ENCODE data around the gene SLC25A45. TPM values are rescaled to one million over a fixed set of nuclear protein-coding genes. Genes with fewer than 3 reads are reported as not detected.
A peak's percentile ranks its signal among the peaks of the same experiment; 100 is the strongest.

The SLC25A45 gene
- total RNA-seq, 2 experiments from 2014 or later = 13.2 to 14.3 TPM

GRCh38 chr11:65377036-65377435 lies 5.4 kb downstream of the SLC25A45 start:
- H3K9me3 Mint-ChIP-seq (ENCODE audit: low read depth) = no peaks in the 10 kb centered on the region
- no peaks in the 10 kb centered on the region for H3K4me1 Mint-ChIP-seq
- no peaks in the 10 kb centered on the region for H3K27me3 Mint-ChIP-seq
- CTCF ChIA-PET = interaction anchor here (0.7 kb wide), 1 partner anchor 549 kb away, joined by 3 read pairs; no protein-coding TSS in a partner anchor
- ATAC-seq (no peak), DNase-seq (no peak)
- H3K36me3 Mint-ChIP-seq (ENCODE audit: low read depth) = no peaks in the 10 kb centered on the region
- H3K4me3 Mint-ChIP-seq = no peak overlapping the region
- H3K27ac Mint-ChIP-seq = no peak overlapping the region
- POLR2A ChIA-PET = no interaction called here
- intact Hi-C loops (cut with DNase I, micrococcal nuclease) = no loop called here

DNA sequence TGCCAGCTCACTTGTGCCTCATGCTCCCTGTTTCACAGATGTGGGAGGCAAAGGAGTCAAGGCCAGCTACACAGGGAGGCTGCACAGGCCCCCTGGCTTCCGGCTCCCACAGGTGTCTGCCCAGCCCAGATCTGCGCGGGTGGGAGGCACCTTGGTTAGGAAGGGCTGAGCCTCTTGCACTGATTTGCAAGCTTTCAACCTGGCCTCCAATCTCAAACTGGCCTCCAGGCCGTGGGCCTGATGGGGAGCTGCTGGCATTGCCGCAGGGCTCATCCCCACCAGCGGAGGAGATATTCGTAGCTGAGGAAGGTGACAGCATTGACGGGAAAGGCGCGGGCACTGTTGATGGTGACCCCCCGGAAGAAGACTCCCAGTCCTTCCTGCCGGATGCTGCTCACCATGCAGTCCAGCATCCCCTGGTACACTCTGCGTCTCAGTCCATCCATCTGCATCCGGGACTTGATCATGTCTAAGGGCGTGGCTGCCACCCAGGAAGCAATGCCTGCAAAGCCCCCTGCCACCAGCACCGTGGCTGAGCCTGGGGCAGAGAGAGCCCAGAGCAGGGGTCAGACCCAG lies 6.2 kb downstream of the SLC25A45 start:
- no peaks in the 10 kb centered on the region for H3K9me3 Mint-ChIP-seq (ENCODE audit: low read depth)
- H3K4me3 Mint-ChIP-seq = no peak overlapping the region
- intact Hi-C loops (cut with DNase I, micrococcal nuclease) = no loop called here
- ChIA-PET POLR2A (interaction anchor here (0.6 kb wide), 1 partner anchor 166 kb away, joined by 4 read pairs; no protein-coding TSS in a partner anchor), CTCF (interaction anchor here (0.6 to 1.0 kb wide), 3 partner anchors 13 to 182 kb away, joined by 3 read pairs; no protein-coding TSS in a partner anchor)
- ATAC-seq = no peak
- H3K4me1 Mint-ChIP-seq = no peaks in the 10 kb centered on the region
- no peak overlapping the region for H3K27ac Mint-ChIP-seq
- H3K36me3 Mint-ChIP-seq (ENCODE audit: low read depth) = no peaks in the 10 kb centered on the region
- no peak for DNase-seq
- H3K27me3 Mint-ChIP-seq = no peaks in the 10 kb centered on the region

DNA sequence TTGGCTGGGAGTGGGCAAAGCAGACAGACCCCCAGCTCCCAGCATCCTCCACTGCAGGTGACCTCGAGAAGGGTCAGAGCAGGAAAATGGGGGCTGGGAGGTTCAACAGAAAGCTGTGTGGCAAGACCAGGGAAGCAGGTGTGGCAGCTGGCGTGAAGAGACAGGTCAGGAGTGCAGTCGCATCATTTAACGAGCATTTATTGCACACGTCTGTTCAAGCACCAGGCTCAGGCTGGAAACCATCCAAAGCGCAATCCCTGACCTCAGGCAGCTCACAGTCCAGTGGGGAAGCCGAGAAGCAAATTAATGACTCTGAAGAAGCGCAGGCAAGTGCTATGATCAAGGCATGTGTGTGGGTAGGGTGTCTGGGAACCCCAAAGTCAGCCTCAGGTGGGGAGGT lies 7.4 kb downstream of the SLC25A45 start:
- ChIA-PET POLR2A (no interaction called here), CTCF (interaction anchor here (0.6 to 1.0 kb wide), 3 partner anchors 12 to 457 kb away, joined by 3 read pairs; no protein-coding TSS in a partner anchor)
- intact Hi-C loops (cut with DNase I, micrococcal nuclease) = no loop called here
- Mint-ChIP-seq H3K4me1 (no peaks in the 10 kb centered on the region), H3K9me3 (ENCODE audit: low read depth) (no peaks in the 10 kb centered on the region), H3K27me3 (no peaks in the 10 kb centered on the region), H3K36me3 (ENCODE audit: low read depth) (no peaks in the 10 kb centered on the region), H3K4me3 (no peak overlapping the region), H3K27ac (no peak overlapping the region)
- ATAC-seq (no peak), DNase-seq (no peak)

DNA sequence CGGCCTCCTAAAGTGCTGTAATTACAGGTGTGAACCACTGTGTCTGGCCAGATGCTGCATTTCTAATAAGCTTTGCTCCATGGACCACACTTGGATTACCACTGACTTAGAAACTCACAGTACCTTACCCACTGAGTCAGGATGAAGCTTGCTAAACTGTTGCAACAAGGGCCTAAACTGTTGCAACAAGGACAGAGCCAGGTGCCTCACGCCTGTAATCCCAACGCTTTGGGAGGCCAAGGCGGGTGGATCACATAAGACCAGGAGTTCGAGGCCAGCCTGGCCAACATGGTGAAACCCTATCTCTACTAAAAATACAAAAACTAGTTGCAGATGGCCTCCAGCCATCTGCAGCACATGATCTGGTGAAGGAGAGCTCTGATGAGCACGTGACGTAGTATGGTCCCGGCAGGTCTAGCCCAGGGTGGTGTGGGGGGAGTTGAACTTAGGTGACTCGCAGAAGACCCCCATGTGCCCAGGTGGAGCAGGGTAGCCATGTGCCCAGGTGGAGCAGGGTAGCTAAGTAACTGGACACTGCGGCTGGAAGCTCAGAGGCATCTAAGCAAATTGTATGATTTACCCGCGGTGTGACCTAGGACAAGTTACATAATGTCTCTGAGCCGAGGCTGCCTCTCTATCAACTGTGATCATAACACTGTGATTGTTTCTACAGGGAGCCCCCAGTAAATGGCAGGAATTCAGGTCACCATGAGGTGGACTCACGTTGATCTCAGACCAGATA lies 8.4 kb downstream of the SLC25A45 start:
- intact Hi-C loops (cut with DNase I, micrococcal nuclease) = no loop called here
- Mint-ChIP-seq H3K27ac (no peak overlapping the region), H3K4me1 (no peaks in the 10 kb centered on the region), H3K4me3 (no peak overlapping the region), H3K36me3 (ENCODE audit: low read depth) (no peaks in the 10 kb centered on the region), H3K27me3 (no peaks in the 10 kb centered on the region), H3K9me3 (ENCODE audit: low read depth) (no peaks in the 10 kb centered on the region)
- ChIA-PET POLR2A (interaction anchor here (1.2 kb wide), 1 partner anchor 98 kb away, joined by 3 read pairs; no protein-coding TSS in a partner anchor), CTCF (interaction anchor here (0.6 to 1.1 kb wide), 4 partner anchors 123 to 458 kb away, joined by 3 to 4 read pairs (median 3); no protein-coding TSS in a partner anchor)
- DNase-seq (no peak), ATAC-seq (no peak)

DNA sequence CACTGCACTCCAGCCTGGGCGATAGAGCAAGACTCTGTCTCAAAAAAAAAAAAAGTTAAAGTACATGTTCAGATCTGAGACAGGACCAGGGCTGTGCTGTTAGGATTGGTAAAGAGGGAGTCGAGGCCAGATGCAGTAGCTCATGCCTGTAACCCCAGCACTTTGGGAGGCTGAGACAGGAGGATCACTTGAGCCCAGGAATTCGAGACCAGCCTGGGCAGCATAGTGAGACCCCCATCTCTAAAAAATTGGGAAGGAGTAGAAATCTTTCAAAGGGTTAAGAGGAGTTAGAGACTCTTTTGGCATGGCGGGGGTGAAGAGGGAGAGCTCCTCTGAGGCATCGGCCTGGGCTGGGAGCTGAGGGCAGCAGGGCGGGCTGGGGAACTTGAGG lies 11.8 kb downstream of the SLC25A45 start:
- ChIA-PET CTCF (interaction anchor here (0.8 to 1.5 kb wide), 3 partner anchors 40 to 138 kb away, joined by 3 to 4 read pairs (median 4); no protein-coding TSS in a partner anchor), POLR2A (no interaction called here)
- no peak for DNase-seq
- Mint-ChIP-seq H3K4me1 (no peaks in the 10 kb centered on the region), H3K4me3 (no peak overlapping the region), H3K9me3 (ENCODE audit: low read depth) (no peaks in the 10 kb centered on the region), H3K27me3 (no peaks in the 10 kb centered on the region), H3K27ac (no peak overlapping the region), H3K36me3 (ENCODE audit: low read depth) (no peaks in the 10 kb centered on the region)
- intact Hi-C loops (cut with DNase I, micrococcal nuclease) = no loop called here
- no peak for ATAC-seq

GRCh38 chr11:65366340-65366773 lies 16.1 kb downstream of the SLC25A45 start:
- DNase-seq = peak; percentile 48
- intact Hi-C loops (cut with DNase I, micrococcal nuclease) = loop anchor here (1.0 to 10.0 kb wide), 7 partner anchors 16 to 221 kb away; partner anchors contain the start of gene SLC25A45 (in 1 of the 2)
- Mint-ChIP-seq H3K9me3 (ENCODE audit: low read depth) (no peaks in the 10 kb centered on the region), H3K36me3 (ENCODE audit: low read depth) (no peaks in the 10 kb centered on the region), H3K27ac (no peak overlapping the region), H3K27me3 (no peaks in the 10 kb centered on the region), H3K4me1 (peaks cover 10% of the 10 kb centered on the region), H3K4me3 (no peak overlapping the region)
- ATAC-seq = peak; percentile 72
- POLR2A ChIA-PET = no interaction called here
- CTCF ChIA-PET = interaction anchor here (0.6 to 1.8 kb wide), 3 partner anchors 141 to 280 kb away, joined by 3 to 12 read pairs (median 3); no protein-coding TSS in a partner anchor

DNA sequence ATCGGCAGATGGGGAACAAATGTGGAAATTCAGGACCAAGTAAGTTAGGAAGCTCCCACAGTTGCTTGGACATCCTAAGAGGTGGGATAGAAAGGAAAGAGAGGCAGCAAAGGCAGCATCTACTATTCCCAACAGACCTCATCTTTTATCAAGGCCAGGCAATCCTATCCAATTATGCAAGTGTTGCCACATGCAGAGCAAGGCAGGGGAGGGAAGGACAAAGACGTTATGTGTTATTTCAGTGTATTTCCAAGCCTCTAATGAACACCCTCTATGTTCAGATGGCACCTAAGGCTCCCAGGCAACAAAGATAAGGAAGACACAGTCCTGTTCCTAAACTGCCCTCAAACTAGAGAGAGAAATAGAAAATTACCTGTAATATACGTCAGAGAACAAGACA lies 18.7 kb downstream of the SLC25A45 start:
- DNase-seq (no peak), ATAC-seq (no peak)
- intact Hi-C loops (cut with DNase I, micrococcal nuclease) = loop anchor here in 1 of 2 experiments (10.0 kb wide), 1 partner anchor 51 kb away; no protein-coding TSS in a partner anchor
- Mint-ChIP-seq H3K4me3 (no peak overlapping the region), H3K9me3 (ENCODE audit: low read depth) (no peaks in the 10 kb centered on the region), H3K36me3 (ENCODE audit: low read depth) (no peaks in the 10 kb centered on the region), H3K4me1 (peaks cover 10% of the 10 kb centered on the region), H3K27me3 (no peaks in the 10 kb centered on the region), H3K27ac (no peak overlapping the region)
- CTCF ChIA-PET = interaction anchor here (1.3 kb wide), 1 partner anchor 12 kb away, joined by 3 read pairs; no protein-coding TSS in a partner anchor
- POLR2A ChIA-PET = no interaction called here

- ChIA-PET POLR2A (interaction anchor here (0.6 to 1.3 kb wide), 9 partner anchors 9 to 203 kb away, joined by 3 to 6 read pairs (median 3); partner anchors contain the start of genes DPF2, NEAT1 and POLA2), CTCF (interaction anchor here (0.6 to 2.1 kb wide), 7 partner anchors 11 to 407 kb away, joined by 3 to 9 read pairs (median 3); no protein-coding TSS in a partner anchor)
- DNase-seq = no peak
- Mint-ChIP-seq H3K4me1 (peaks cover 10% of the 10 kb centered on the region), H3K27me3 (no peaks in the 10 kb centered on the region), H3K36me3 (ENCODE audit: low read depth) (no peaks in the 10 kb centered on the region), H3K27ac (no peak overlapping the region), H3K9me3 (ENCODE audit: low read depth) (no peaks in the 10 kb centered on the region), H3K4me3 (no peak overlapping the region)
- intact Hi-C loops (cut with DNase I, micrococcal nuclease) = loop anchor here in 1 of 2 experiments (10.0 kb wide), 1 partner anchor 52 kb away; no protein-coding TSS in a partner anchor
- no peak for ATAC-seq
Measured at GRCh38 chr11:65362966-65363365, 19.5 kb downstream of the SLC25A45 start.

DNA sequence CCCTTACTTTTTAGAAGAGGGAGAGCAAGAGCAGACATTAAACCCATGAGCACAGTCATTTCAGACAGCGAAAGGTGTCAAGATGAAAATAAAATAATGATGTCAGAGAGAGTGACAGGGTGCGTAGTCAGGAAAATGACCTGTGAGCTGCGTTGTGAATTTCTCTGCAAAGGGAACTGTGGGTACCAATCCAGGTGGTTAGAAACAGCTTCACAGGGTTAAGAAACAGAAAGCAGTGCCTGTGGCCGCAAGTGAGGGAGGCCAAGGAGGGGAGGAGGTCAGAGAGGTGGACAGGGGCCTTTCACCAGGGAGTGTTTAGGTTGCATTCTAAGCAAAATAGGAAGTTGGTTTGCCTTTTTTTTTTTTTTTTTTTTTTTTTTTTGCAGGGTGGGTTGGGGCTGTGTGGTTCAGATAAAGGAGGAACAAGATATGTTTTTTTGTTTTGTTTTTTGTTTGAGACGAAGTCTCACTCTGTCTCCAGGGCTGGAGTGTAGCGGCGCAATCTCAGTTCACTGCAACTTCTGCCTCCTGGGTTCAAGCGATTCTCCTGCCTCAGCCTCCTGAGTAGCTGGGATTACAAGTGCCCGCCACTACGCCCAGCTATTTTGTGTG lies 20.0 kb downstream of the SLC25A45 start:
- Mint-ChIP-seq H3K36me3 (ENCODE audit: low read depth) (no peaks in the 10 kb centered on the region), H3K27me3 (no peaks in the 10 kb centered on the region), H3K27ac (peak overlapping the region; percentile 86), H3K9me3 (ENCODE audit: low read depth) (no peaks in the 10 kb centered on the region), H3K4me3 (no peak overlapping the region), H3K4me1 (peaks cover 10% of the 10 kb centered on the region)
- POLR2A ChIA-PET = interaction anchor here (0.6 to 1.3 kb wide), 9 partner anchors 9 to 204 kb away, joined by 3 to 6 read pairs (median 3); partner anchors contain the start of genes DPF2, NEAT1 and POLA2
- CTCF ChIA-PET = interaction anchor here (0.6 to 2.1 kb wide), 8 partner anchors 10 to 287 kb away, joined by 3 to 9 read pairs (median 3); no protein-coding TSS in a partner anchor
- intact Hi-C loops (cut with DNase I, micrococcal nuclease) = loop anchor here in 1 of 2 experiments (10.0 kb wide), 1 partner anchor 52 kb away; no protein-coding TSS in a partner anchor
- ATAC-seq (peak; percentile 83), DNase-seq (peak; percentile 49)

DNA sequence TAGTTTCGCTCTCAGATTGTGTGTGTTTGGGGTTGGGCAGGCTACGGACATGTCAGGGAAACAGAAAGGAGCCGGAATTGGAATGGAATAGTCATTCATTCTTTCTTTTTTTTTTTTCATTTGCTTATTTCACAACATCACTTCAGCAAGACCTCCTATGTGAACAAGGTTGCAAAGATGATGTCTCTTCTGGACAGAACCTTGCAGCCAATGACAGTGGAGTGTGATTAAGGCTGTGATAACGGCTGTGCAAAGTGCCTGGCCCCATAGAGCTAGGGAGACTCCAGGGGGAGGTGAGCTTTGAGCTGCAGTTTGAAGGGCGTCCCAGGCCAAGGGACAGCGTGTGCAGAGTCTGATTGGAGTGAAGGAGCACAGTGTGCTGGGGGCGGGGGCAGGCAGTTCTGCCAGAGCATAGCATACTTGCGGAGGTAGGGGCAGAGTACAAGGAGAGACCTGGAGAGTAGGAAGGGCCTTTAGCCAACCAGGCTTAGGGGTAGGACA lies 24.5 kb downstream of the SLC25A45 start:
- Mint-ChIP-seq H3K36me3 (ENCODE audit: low read depth) (no peaks in the 10 kb centered on the region), H3K27me3 (no peaks in the 10 kb centered on the region), H3K4me1 (peaks cover 22% of the 10 kb centered on the region), H3K27ac (no peak overlapping the region), H3K4me3 (no peak overlapping the region), H3K9me3 (ENCODE audit: low read depth) (no peaks in the 10 kb centered on the region)
- ATAC-seq (no peak), DNase-seq (no peak)
- CTCF ChIA-PET = interaction anchor here (0.7 to 1.0 kb wide), 3 partner anchors 28 to 43 kb away, joined by 3 to 5 read pairs (median 3); no protein-coding TSS in a partner anchor
- POLR2A ChIA-PET = no interaction called here
- intact Hi-C loops (cut with DNase I, micrococcal nuclease) = no loop called here

Measured in activated CD4-positive, alpha-beta T cell treated with anti-CD3 and anti-CD28 coated beads for 36 hours (primary cell).